HCT116 (cell line): ENCODE measurements around the gene FOXR1. TPM values are rescaled to one million over a fixed set of nuclear protein-coding genes. Genes with fewer than 3 reads are reported as not detected.

Experiments
- ATAC-seq: fragments of 200-7000 bp; cut with Tn5 transposase; 2 replicates; pipeline ENCODE4 v1.9.1; 2020; ENCODE audit warnings: mild to moderate bottlenecking, moderate library complexity
- BruUV-seq: library from RNA; stranded (reverse); fragments of 400-500 nt; replicated peaks from 2 replicates; lab custom pipeline; 2021; lab: Mats Ljungman, UMichigan
- CTCF ChIA-PET: fragments of 300-600 bp; sonication (Branson Sonifier 250); formaldehyde crosslinking; loops from one replicate; lab custom pipeline; 2021; ENCODE audit warnings: antibody characterized with exemption; lab: Charles Lee
- POLR2A ChIA-PET: fragments of 300-600, 350-600 bp; sonication (Branson Sonifier 250); formaldehyde crosslinking; loops from one replicate; lab custom pipeline; 2021; ENCODE audit warnings: antibody characterized with exemption; lab: Charles Lee
- RAD21 ChIA-PET, 2 experiments: fragments of 300-600 bp; sonication (Branson Sonifier 250); formaldehyde crosslinking; loops; one replicate each; lab custom pipeline; 2023; ENCODE audit warnings: low total read pairs in 2 of 2; ENCODE audit not compliant: uncharacterized antibody in 2 of 2, unreplicated experiment in 2 of 2, low non-redundant PET in 1 of 2; lab: Charles Lee
- DNase-seq: peaks from one replicate; pipeline ENCODE4 v3.0.0-alpha.2; 2010; ENCODE audit warnings: low read depth, low spot score
- H2AFZ ChIP-seq: fragments of 200-600 bp; shearing (Covaris generic), sonication (generic); 2 replicates; pipeline ENCODE4 v1.6.1; 2017; ENCODE audit warnings: low read depth, mixed run types, mixed read lengths, antibody characterized with exemption, low read length; ENCODE audit not compliant: poor library complexity, severe bottlenecking
- H3K27ac ChIP-seq: 2 replicates; pipeline ENCODE4 v1.5.1; 2012; ENCODE audit warnings: low read depth, low read length
- H3K27me3 ChIP-seq: fragments of 200-600 bp; sonication (generic); 2 replicates; pipeline ENCODE4 v1.6.1; 2016; ENCODE audit warnings: mixed run types, low read length, mixed read lengths; ENCODE audit not compliant: insufficient read depth
- H3K36me3 ChIP-seq, 2 experiments: fragments of 200-500 bp in 1 of 2; fragments of 200-600 bp in 1 of 2; sonication (Bioruptor generic) in 1 of 2; sonication (generic) in 1 of 2; 2 replicates each; pipeline versions ENCODE4 v1.5.1 to v1.6.1; 2014 to 2016; ENCODE audit warnings: low read length in 2 of 2, inconsistent platforms in 1 of 2, mixed read lengths in 1 of 2, mixed run types in 1 of 2; ENCODE audit not compliant: insufficient read depth in 2 of 2, control insufficient read depth in 1 of 2
- H3K4me1 ChIP-seq, 2 experiments: fragments of 200-600 bp in 1 of 2; sonication (generic) in 1 of 2; 2 replicates each; pipeline versions ENCODE4 v1.5.1 to v1.6.1; 2012 to 2017; ENCODE audit warnings: low read length in 2 of 2, inconsistent platforms in 1 of 2, mild to moderate bottlenecking in 1 of 2, mixed read lengths in 1 of 2, mixed run types in 1 of 2, moderate library complexity in 1 of 2; ENCODE audit not compliant: insufficient read depth in 2 of 2, control insufficient read depth in 1 of 2
- H3K4me2 ChIP-seq: fragments of 200-600 bp; sonication (generic); 2 replicates; pipeline ENCODE4 v1.6.1; 2017; ENCODE audit warnings: mixed run types, low read length, mixed read lengths
- H3K4me3 ChIP-seq, 2 experiments: fragments of 200-600 bp in 1 of 2; sonication (generic) in 1 of 2; replicated peaks in 1 of 2; 2 replicates each; pipeline ENCODE4 v1.5.1; 2011 to 2016; ENCODE audit warnings: low read length in 2 of 2, control low read depth in 1 of 2, low read depth in 1 of 2, mild to moderate bottlenecking in 1 of 2, mixed read lengths in 1 of 2, mixed run types in 1 of 2
- H3K79me2 ChIP-seq: fragments of 200-600 bp; sonication (generic); 2 replicates; pipeline ENCODE4 v1.6.1; 2017; ENCODE audit warnings: mild to moderate bottlenecking, mixed run types, low read length, moderate library complexity, mixed read lengths; ENCODE audit not compliant: insufficient read depth
- H3K9ac ChIP-seq: fragments of 200-600 bp; sonication (generic); 2 replicates; pipeline ENCODE4 v1.6.1; 2016; ENCODE audit warnings: low read length, mixed read lengths
- H3K9me2 ChIP-seq: fragments of 200-600 bp; sonication (generic), shearing (Covaris generic); 2 replicates; pipeline ENCODE4 v1.6.1; 2017; ENCODE audit warnings: mixed run types, mild to moderate bottlenecking, moderate library complexity; ENCODE audit not compliant: insufficient read depth
- H3K9me3 ChIP-seq, 2 experiments: fragments of 200-500 bp in 1 of 2; fragments of 200-600 bp in 1 of 2; sonication (Bioruptor generic) in 1 of 2; sonication (generic) in 1 of 2; 2 replicates each; pipeline ENCODE4 v1.6.1; 2014 to 2017; ENCODE audit warnings: low read length in 2 of 2, mixed read lengths in 2 of 2, inconsistent platforms in 1 of 2, low read depth in 1 of 2, mild to moderate bottlenecking in 1 of 2, mixed run types in 1 of 2, moderate library complexity in 1 of 2; ENCODE audit not compliant: control insufficient read depth in 1 of 2, insufficient read depth in 1 of 2
- H4K20me1 ChIP-seq: fragments of 200-600 bp; sonication (generic), shearing (Covaris generic); 2 replicates; pipeline ENCODE4 v1.6.1; 2017; ENCODE audit warnings: mixed run types, mild to moderate bottlenecking, moderate library complexity; ENCODE audit not compliant: insufficient read depth
- CBX3 ChIP-seq: IDR thresholded peaks from 2 replicates; pipeline ENCODE4 v1.6.1; 2012; ENCODE audit warnings: low read depth
- CEBPB ChIP-seq: IDR thresholded peaks from 2 replicates; pipeline ENCODE4 v1.6.1; 2012; ENCODE audit warnings: low read depth
- CTCF ChIP-seq, 3 experiments: fragments of 200-600 bp in 1 of 3; sonication (generic) in 1 of 3; IDR thresholded peaks in 2 of 3; conservative IDR thresholded peaks in 1 of 3; 2 replicates each; pipeline ENCODE4 v1.5.1; 2012 to 2017; ENCODE audit warnings: low read depth in 2 of 3, low read length in 2 of 3, antibody characterized with exemption in 1 of 3, borderline replicate concordance in 1 of 3, control low read depth in 1 of 3, mild to moderate bottlenecking in 1 of 3, mixed read lengths in 1 of 3, mixed run types in 1 of 3, moderate library complexity in 1 of 3; ENCODE audit not compliant: insufficient read depth in 1 of 3
- EGR1 ChIP-seq: IDR thresholded peaks from 2 replicates; pipeline ENCODE4 v1.6.1; 2012; ENCODE audit warnings: low read depth
- ELF1 ChIP-seq: IDR thresholded peaks from 2 replicates; pipeline ENCODE4 v1.6.1; 2012; ENCODE audit warnings: low read depth, borderline replicate concordance
- EZH2 ChIP-seq: fragments of 200-600 bp; sonication (generic); IDR thresholded peaks from 2 replicates; pipeline ENCODE4 v1.6.1; 2017; ENCODE audit warnings: antibody characterized with exemption, mixed run types
- FOSL1 ChIP-seq: IDR thresholded peaks from 2 replicates; pipeline ENCODE4 v1.6.1; 2012; ENCODE audit warnings: low read depth
- JUND ChIP-seq: IDR thresholded peaks from 2 replicates; pipeline ENCODE4 v1.6.1; 2012
- POLR2A ChIP-seq: IDR thresholded peaks from 2 replicates; pipeline ENCODE4 v1.7.0; 2011; ENCODE audit warnings: borderline replicate concordance; ENCODE audit not compliant: insufficient read depth, insufficient read length; ENCODE audit errors: extremely low read depth
- POLR2AphosphoS5 ChIP-seq: IDR thresholded peaks from 2 replicates; pipeline ENCODE4 v1.6.1; 2011; ENCODE audit warnings: mild to moderate bottlenecking, low read depth, low read length, moderate library complexity
- REST ChIP-seq: IDR thresholded peaks from 2 replicates; pipeline ENCODE4 v1.6.1; 2012; ENCODE audit warnings: low read depth
- SP1 ChIP-seq: IDR thresholded peaks from 2 replicates; pipeline ENCODE4 v1.6.1; 2012; ENCODE audit warnings: low read depth
- SRF ChIP-seq: IDR thresholded peaks from 2 replicates; pipeline ENCODE4 v1.6.1; 2012; ENCODE audit warnings: low read depth
- TCF7L2 ChIP-seq: IDR thresholded peaks from 2 replicates; pipeline ENCODE4 v1.7.0; 2011; ENCODE audit warnings: borderline replicate concordance, inconsistent platforms; ENCODE audit not compliant: insufficient read depth, insufficient read length; ENCODE audit errors: extremely low read depth
- YY1 ChIP-seq: IDR thresholded peaks from 2 replicates; pipeline ENCODE4 v1.6.1; 2011; ENCODE audit warnings: low read length, low read depth, moderate library complexity, mild to moderate bottlenecking; ENCODE audit not compliant: insufficient replicate concordance; ENCODE audit errors: extremely low read depth
- ZBTB33 ChIP-seq: IDR thresholded peaks from 2 replicates; pipeline ENCODE4 v1.6.1; 2011; ENCODE audit warnings: mild to moderate bottlenecking, low read length, moderate library complexity; ENCODE audit not compliant: insufficient replicate concordance; ENCODE audit errors: extremely low read depth
- ZFX ChIP-seq: fragments of 450-650 bp; IDR thresholded peaks from 2 replicates; pipeline ENCODE4 v1.6.1; 2017
- intact Hi-C: fragments of 100-400 bp; cut with micrococcal nuclease; formaldehyde crosslinking; loops from 2 replicates; pipeline ENCODE4 v1.10.0; 2022
- total RNA-seq: library from RNA; stranded (reverse); gene quantifications from one replicate; pipeline ENCODE4 v1.2.1, GENCODE V29; 2021; ENCODE audit not compliant: unreplicated experiment
- TF ChIP-seq, protein P1 (sequence below): IDR thresholded peaks from 2 replicates; pipeline ENCODE4 v1.6.1; 2012

FOXR1 gene
- total RNA-seq, 1 experiment from 2014 or later: not detected

- TF ChIP-seq CEBPB: no peak
These were observed 7.9 kb downstream of the FOXR1 start (continued) for GRCh38 chr11:118979434-118979833.

GRCh38 chr11:118980191-118980881 is 8.8 kb downstream of the FOXR1 start:
- ChIA-PET CTCF (no interaction called here), RAD21 (no interaction called here), POLR2A (no interaction called here)
- H3K4me2 ChIP-seq: no peak overlapping the region
- intact Hi-C loops: no loop called here
- DNase-seq (no peak), ATAC-seq (no peak)
- H3K79me2 ChIP-seq: no peaks in the 10 kb centered on the region
- H3K27ac ChIP-seq: no peak overlapping the region
- no peaks in the 10 kb centered on the region for H3K9me3 ChIP-seq
- H3K36me3 ChIP-seq: no peaks in the 10 kb centered on the region
- H3K27me3 ChIP-seq: no peaks in the 10 kb centered on the region
- no peak overlapping the region for H3K4me3 ChIP-seq
- TF ChIP-seq, protein P1, sequence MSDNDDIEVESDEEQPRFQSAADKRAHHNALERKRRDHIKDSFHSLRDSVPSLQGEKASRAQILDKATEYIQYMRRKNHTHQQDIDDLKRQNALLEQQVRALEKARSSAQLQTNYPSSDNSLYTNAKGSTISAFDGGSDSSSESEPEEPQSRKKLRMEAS: no peak
- no peak for TF ChIP-seq FOSL1
- no peak for TF ChIP-seq YY1
- TF ChIP-seq ZFX: no peak
- TF ChIP-seq ZBTB33: no peak
- TF ChIP-seq POLR2A: no peak
- TF ChIP-seq CEBPB: no peak
- TF ChIP-seq JUND: no peak
- TF ChIP-seq POLR2AphosphoS5: no peak
- TF ChIP-seq EZH2: no peak
- no peak for TF ChIP-seq REST
- TF ChIP-seq CTCF (IDR thresholded peaks at IDR 0.05 in 2 of 3, conservative IDR thresholded peaks at IDR 0.05 in 1 of 3; ENCODE audit: borderline replicate concordance in 1 of 3, insufficient read depth in 1 of 3, low read depth in 2 of 3, low read length in 2 of 3): no peak
- no peak for TF ChIP-seq SP1
- TF ChIP-seq ELF1: no peak
- no peak for TF ChIP-seq TCF7L2
- no peak for TF ChIP-seq EGR1
- no peak for TF ChIP-seq CBX3
- TF ChIP-seq SRF: no peak
- no peaks in the 10 kb centered on the region for H4K20me1 ChIP-seq
- H3K9me2 ChIP-seq: no peaks in the 10 kb centered on the region
- H3K9ac ChIP-seq: no peak overlapping the region
- no TSS peak for BruUV-seq
- no peak overlapping the region for H2AFZ ChIP-seq
- H3K4me1 ChIP-seq: no peaks in the 10 kb centered on the region
